Heart left ventricle (tissue), 16 donors: ENCODE measurements around the gene MVB12A. TPM values are rescaled to one million over a fixed set of nuclear protein-coding genes. Genes with fewer than 3 reads are reported as not detected.

Source experiments
- ATAC-seq, 4 donors: fragments of 200-7000 bp; cut with Tn5 transposase; one replicate each; pipeline ENCODE4 v1.9.1; 2020 to 2022; ENCODE audit warnings: moderate library complexity in 4 of 4, mild to moderate bottlenecking in 3 of 4, moderate number of reproducible peaks in 1 of 4
- DNase-seq, 5 donors: peaks; one replicate each; pipeline ENCODE4 v3.0.0-alpha.2; 2020
- H3K27ac ChIP-seq, 12 donors: fragments of 200-600 bp; sonication (generic) in 4 of 12; one replicate each; pipeline versions ENCODE4 v1.5.0 to v1.8.0; 2016 to 2022; ENCODE audit warnings: mild to moderate bottlenecking in 2 of 12
- H3K27me3 ChIP-seq, 9 donors: fragments of 200-600 bp; sonication (generic) in 2 of 9; one replicate each; pipeline versions ENCODE4 v1.5.1 to v1.8.0; 2016 to 2022; ENCODE audit warnings: mild to moderate bottlenecking in 3 of 9
- H3K36me3 ChIP-seq, 9 donors: fragments of 200-600 bp; sonication (generic) in 2 of 9; one replicate each; pipeline versions ENCODE4 v1.5.0 to v1.8.0; 2018 to 2022; ENCODE audit warnings: mild to moderate bottlenecking in 2 of 9
- H3K4me1 ChIP-seq, 12 donors: fragments of 200-600 bp; sonication (generic) in 4 of 12; one replicate each; pipeline versions ENCODE4 v1.5.0 to v1.8.0; 2016 to 2022; ENCODE audit warnings: mild to moderate bottlenecking in 3 of 12
- H3K4me3 ChIP-seq, 12 donors: fragments of 200-600 bp; sonication (generic) in 4 of 12; one replicate each; pipeline versions ENCODE4 v1.5.0 to v1.8.0; 2017 to 2022; ENCODE audit warnings: mild to moderate bottlenecking in 9 of 12, moderate library complexity in 4 of 12
- H3K9me3 ChIP-seq, 12 donors: fragments of 200-600 bp; sonication (generic) in 4 of 12; one replicate each; pipeline versions ENCODE4 v1.5.0 to v1.8.0; 2016 to 2022; ENCODE audit warnings: mild to moderate bottlenecking in 1 of 12
- POLR2A ChIP-seq, 2 donors: fragments of 450-650 bp; IDR thresholded peaks; one replicate each; pipeline ENCODE4 v1.6.1; 2017; ENCODE audit warnings: antibody characterized with exemption in 2 of 2, mild to moderate bottlenecking in 2 of 2, moderate library complexity in 2 of 2
- WGBS, 4 donors: extraction: QIAGEN DNeasy Blood & Tissue Kit in 2 of 4; methylation state at CpG; one replicate each; pipeline versions ENCODE4 v1.1.5 to v1.1.7; 2013 to 2018; 5-methylcytosine and 5-hydroxymethylcytosine counted together
- intact Hi-C, 10 donors: fragments of 100-400 bp; cut with DNase I; formaldehyde crosslinking; loops; one replicate each; pipeline versions ENCODE4 v1.11.1 to v1.14.2; 2022
- polyA plus RNA-seq, 2 donors: library from polyadenylated mRNA; stranded (reverse); fragments of 200-250 nt; gene quantifications; one replicate each; pipeline ENCODE4 v1.2.3, GENCODE V29; 2013
- total RNA-seq, 9 donors: library from RNA; depleted of rRNA in 2 of 9; stranded (reverse); fragments of >200 nt in 2 of 9; fragmentation: NEBNext Ultra II Directional in 3 of 9; extraction: Animal tissue kit (Norgen Biotek cat#: 25700) in 3 of 9; gene quantifications; one replicate each; pipeline versions ENCODE4 v1.1.0 to v1.2.4, GENCODE V29; 2016 to 2023
- TF ChIP-seq, protein P1 (sequence below), 12 donors: fragments of 200-600 bp; sonication (generic) in 4 of 12; IDR thresholded peaks; one replicate each; pipeline versions ENCODE4 v1.5.0 to v1.8.0; 2018 to 2022; ENCODE audit warnings: antibody characterized with exemption in 12 of 12, mild to moderate bottlenecking in 5 of 12
- donor health status: ischemic (EF 13 %, LVEDD 7.1; RV severe dilation, severe dysfunction).
- donor health status: healthy with polysubstance abuse.
- donor health status: DM: no; HTN: yes; CAD: no.
- donor health status: DM: no; HTN: no; CAD: no.
- donor health status: ischemic (EF 25% LVEDD 6.9; RV normal size, moderate dysfunction).
- donor health status: ischemic (EF 25% LVEDD 5.7; RV mildly dilated, moderate dysfunction).
- donor health status: healthy.
- donor health status: DM: yes; HTN: yes; CAD: no.
- donor health status: ischemic (EF 35%, LVEDD 5.7; RV mildly dilated, moderate dysfunction).
- donor health status: nonischemic (EF 11% LVEDD 7.7; RV severe dilation, severe dysfunction).
- donor health status: DM: yes; HTN: yes; CAD: no.
- donor health status: PGD.
- donor health status: ischemic (EF 29% LVEDD 5.4; RV normal size, mild dysfunction).
- donor health status: nonischemic (EF 23%, LVEDD 6.1; RV moderate dilation, normal function).

The MVB12A gene
- total and polyA plus RNA-seq, 11 donors = 11.8 to 46.5 (median 21.3) TPM

GRCh38 chr19:17435218-17435617 is 15.4 kb downstream of the MVB12A start:
- 82 to 88% (median 85%) methylated on average over 7 of the region's 7 CpGs for WGBS, 4 donors
- no peak overlapping the region for H3K4me3 ChIP-seq
- H3K27me3 ChIP-seq = no peaks in the 10 kb centered on the region
- peaks cover 0 to 4% (median 0%) of the 10 kb centered on the region in 9 donors for H3K36me3 ChIP-seq
- no peak for ATAC-seq
- DNase-seq = peak in 1 of 5 donors; percentile 17
- H3K9me3 ChIP-seq = peaks cover 0 to 5% (median 0%) of the 10 kb centered on the region in 12 donors
- TF ChIP-seq POLR2A (IDR thresholded peaks at IDR 0.05) = no peak
- TF ChIP-seq, protein P1, sequence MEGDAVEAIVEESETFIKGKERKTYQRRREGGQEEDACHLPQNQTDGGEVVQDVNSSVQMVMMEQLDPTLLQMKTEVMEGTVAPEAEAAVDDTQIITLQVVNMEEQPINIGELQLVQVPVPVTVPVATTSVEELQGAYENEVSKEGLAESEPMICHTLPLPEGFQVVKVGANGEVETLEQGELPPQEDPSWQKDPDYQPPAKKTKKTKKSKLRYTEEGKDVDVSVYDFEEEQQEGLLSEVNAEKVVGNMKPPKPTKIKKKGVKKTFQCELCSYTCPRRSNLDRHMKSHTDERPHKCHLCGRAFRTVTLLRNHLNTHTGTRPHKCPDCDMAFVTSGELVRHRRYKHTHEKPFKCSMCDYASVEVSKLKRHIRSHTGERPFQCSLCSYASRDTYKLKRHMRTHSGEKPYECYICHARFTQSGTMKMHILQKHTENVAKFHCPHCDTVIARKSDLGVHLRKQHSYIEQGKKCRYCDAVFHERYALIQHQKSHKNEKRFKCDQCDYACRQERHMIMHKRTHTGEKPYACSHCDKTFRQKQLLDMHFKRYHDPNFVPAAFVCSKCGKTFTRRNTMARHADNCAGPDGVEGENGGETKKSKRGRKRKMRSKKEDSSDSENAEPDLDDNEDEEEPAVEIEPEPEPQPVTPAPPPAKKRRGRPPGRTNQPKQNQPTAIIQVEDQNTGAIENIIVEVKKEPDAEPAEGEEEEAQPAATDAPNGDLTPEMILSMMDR (IDR thresholded peaks at IDR 0.05) = no peak
- intact Hi-C loops = no loop called here
- no peaks in the 10 kb centered on the region for H3K4me1 ChIP-seq
- no peak overlapping the region for H3K27ac ChIP-seq

GRCh38 chr19:17436094-17436873 is 16.4 kb downstream of the MVB12A start:
- 95 to 97% (median 97%) methylated on average over 17 to 25 of the region's 25 CpGs for WGBS, 4 donors
- Histone ChIP-seq H3K27me3 (no peaks in the 10 kb centered on the region), H3K9me3 (peaks cover 0 to 5% (median 0%) of the 10 kb centered on the region in 12 donors), H3K4me1 (no peaks in the 10 kb centered on the region), H3K36me3 (peaks cover 0 to 4% (median 0%) of the 10 kb centered on the region in 9 donors), H3K4me3 (no peak overlapping the region), H3K27ac (no peak overlapping the region)
- DNase-seq (peak in 1 of 5 donors; percentile 37), ATAC-seq (no peak)
- no peak for TF ChIP-seq POLR2A (IDR thresholded peaks at IDR 0.05)
- TF ChIP-seq, protein P1 (IDR thresholded peaks at IDR 0.05) = no peak
- intact Hi-C loops = no loop called here

DNA sequence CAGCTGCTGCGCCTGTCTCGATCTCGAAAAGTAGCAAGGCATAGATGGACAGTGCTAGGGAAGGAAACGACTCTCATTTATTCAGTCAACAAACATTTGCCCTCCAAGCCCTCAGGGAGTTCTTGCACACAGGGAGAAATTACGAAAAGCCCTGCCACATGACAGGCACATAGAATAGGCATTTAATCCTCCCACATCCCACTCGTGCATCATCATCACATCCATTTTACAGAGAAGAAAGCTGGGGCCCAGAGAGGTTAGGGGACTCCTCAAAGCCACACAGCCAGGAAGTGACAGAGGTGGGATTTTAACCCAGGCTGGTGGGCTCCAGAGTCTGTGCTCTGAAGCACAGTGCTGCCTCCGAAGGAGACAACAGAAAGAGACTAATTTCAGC is 17.0 kb downstream of the MVB12A start:
- intact Hi-C loops = no loop called here
- no peak for TF ChIP-seq POLR2A (IDR thresholded peaks at IDR 0.05)
- TF ChIP-seq, protein P1 (IDR thresholded peaks at IDR 0.05) = no peak
- Histone ChIP-seq H3K4me3 (no peak overlapping the region), H3K27ac (no peak overlapping the region), H3K4me1 (no peaks in the 10 kb centered on the region), H3K9me3 (peaks cover 0 to 5% (median 0%) of the 10 kb centered on the region in 12 donors), H3K36me3 (peaks cover 0 to 4% (median 0%) of the 10 kb centered on the region in 9 donors), H3K27me3 (no peaks in the 10 kb centered on the region)
- ATAC-seq (no peak), DNase-seq (peak in 1 of 5 donors; percentile 9)
- 73 to 85% (median 82%) methylated on average over 7 of the region's 7 CpGs for WGBS, 4 donors

GRCh38 chr19:17441241-17442021 is 21.6 kb downstream of the MVB12A start:
- no peaks in the 10 kb centered on the region for H3K27me3 ChIP-seq
- WGBS, 4 donors = 51 to 64% (median 55%) methylated on average over 8 of the region's 8 CpGs
- no peaks in the 10 kb centered on the region for H3K9me3 ChIP-seq
- DNase-seq (peak in 1 of 5 donors; percentile 8), ATAC-seq (peak in 3 of 4 donors; percentile 36 to 41 (median 41))
- TF ChIP-seq, protein P1 (IDR thresholded peaks at IDR 0.05) = peak in 11 of 12 donors; percentile 11 to 52 (median 36)
- no peak for TF ChIP-seq POLR2A (IDR thresholded peaks at IDR 0.05)
- H3K4me3 ChIP-seq = no peak overlapping the region
- no peak overlapping the region for H3K27ac ChIP-seq
- intact Hi-C loops = loop anchor here in 3 of 10 donors (10.0 kb wide), 2 partner anchors 343 to 413 kb away; partner anchors contain the start of gene RPL18A (in 2 of the 3)
- H3K36me3 ChIP-seq = no peaks in the 10 kb centered on the region
- peaks cover 0 to 4% (median 0%) of the 10 kb centered on the region in 12 donors for H3K4me1 ChIP-seq
